GM12878 (cell line): Measurements from ENCODE around the gene CRELD2. TPM values are rescaled to one million over a fixed set of nuclear protein-coding genes. Genes with fewer than 3 reads are reported as not detected.

ENCODE experiments used
- ATAC-seq: fragments of 200-7000 bp; cut with Tn5 transposase; 3 replicates; pipeline ENCODE4 v1.9.1; 2020; ENCODE audit warnings: mild to moderate bottlenecking, moderate library complexity
- BruUV-seq: library from RNA; stranded (reverse); fragments of 400-500 nt; replicated peaks from 2 replicates; lab custom pipeline; 2021; lab: Mats Ljungman, UMichigan
- CTCF ChIA-PET: fragments of 300-600 bp; sonication (Branson Sonifier 250); formaldehyde crosslinking; extraction: SDS; loops from one replicate; lab custom pipeline; 2021; ENCODE audit warnings: inconsistent platforms; lab: Yijun Ruan, JAX
- POLR2A ChIA-PET: fragments of 350-600 bp; formaldehyde crosslinking; extraction: SDS; loops from one replicate; lab custom pipeline; 2021; ENCODE audit warnings: inconsistent platforms; lab: Charles Lee
- RAD21 ChIA-PET: fragments of 300-600 bp; sonication (Branson Sonifier 250); formaldehyde crosslinking; loops from one replicate; lab custom pipeline; 2023; ENCODE audit warnings: antibody characterized with exemption; ENCODE audit not compliant: unreplicated experiment; lab: Charles Lee
- SMC1A ChIA-PET: fragments of 300-600 bp; sonication (Branson Sonifier 250); formaldehyde crosslinking; loops from one replicate; lab custom pipeline; 2023; ENCODE audit not compliant: unreplicated experiment, uncharacterized antibody; lab: Charles Lee
- DNase-seq: peaks from one replicate; pipeline ENCODE4 v3.0.0-alpha.2; 2011; ENCODE audit warnings: low read depth, low spot score
- FAIRE-seq: peaks from 3 replicates; lab custom pipeline; 2011; peaks lifted over from hg19 to GRCh38; lab: Jason Lieb, UNC
- H2AFZ ChIP-seq: 2 replicates; pipeline ENCODE4 v1.6.0; 2011; ENCODE audit warnings: low read depth, low read length, control low read depth; ENCODE audit not compliant: control insufficient read depth
- H3K27ac ChIP-seq: 2 replicates; pipeline ENCODE4 v1.5.1; 2011; ENCODE audit warnings: control low read depth; ENCODE audit not compliant: control insufficient read depth, insufficient read depth
- H3K27me3 ChIP-seq, 2 experiments: replicated peaks in 1 of 2; 2 replicates each; pipeline versions ENCODE4 v1.6.0 to v1.6.1; 2011; ENCODE audit warnings: low read length in 1 of 2; ENCODE audit not compliant: control insufficient read depth in 2 of 2, insufficient read depth in 2 of 2
- H3K36me3 ChIP-seq, 2 experiments: 2 replicates each; pipeline ENCODE4 v1.5.1; 2011; ENCODE audit warnings: low read length in 1 of 2; ENCODE audit not compliant: control insufficient read depth in 2 of 2, insufficient read depth in 2 of 2
- H3K4me1 ChIP-seq: 2 replicates; pipeline ENCODE4 v1.6.1; 2011; ENCODE audit warnings: mild to moderate bottlenecking, low read length, moderate library complexity, mixed read lengths; ENCODE audit not compliant: control insufficient read depth, insufficient read depth
- H3K4me2 ChIP-seq: 2 replicates; pipeline ENCODE4 v1.6.0; 2011; ENCODE audit warnings: control low read depth; ENCODE audit not compliant: control insufficient read depth, insufficient read depth
- H3K4me3 ChIP-seq: fragments of 200-600 bp; sonication (generic); 2 replicates; pipeline ENCODE4 v1.5.1; 2016
- H3K79me2 ChIP-seq: 2 replicates; pipeline ENCODE4 v1.6.0; 2011; ENCODE audit warnings: low read length; ENCODE audit not compliant: control insufficient read depth, insufficient read depth
- H3K9ac ChIP-seq: 2 replicates; pipeline ENCODE4 v1.8.0; 2011; ENCODE audit warnings: low read length, control low read depth, mixed read lengths; ENCODE audit not compliant: control insufficient read depth, insufficient read depth
- H3K9me3 ChIP-seq: replicated peaks from 3 replicates; pipeline ENCODE4 v1.5.1; 2011; ENCODE audit warnings: mild to moderate bottlenecking, low read length; ENCODE audit not compliant: control insufficient read depth, insufficient read depth
- H4K20me1 ChIP-seq: 2 replicates; pipeline ENCODE4 v1.6.0; 2011; ENCODE audit not compliant: control insufficient read depth, insufficient read depth
- CBFB ChIP-seq: IDR thresholded peaks from 2 replicates; pipeline ENCODE4 v1.6.1; 2016; ENCODE audit warnings: antibody characterized with exemption, low read depth
- CREB1 ChIP-seq: IDR thresholded peaks from 2 replicates; pipeline ENCODE4 v1.6.1; 2012; ENCODE audit warnings: low read depth, mild to moderate bottlenecking, inconsistent platforms
- KAT2A ChIP-seq: conservative IDR thresholded peaks from 2 replicates; pipeline ENCODE4 v1.6.1; 2011; ENCODE audit warnings: low read depth, low read length; ENCODE audit not compliant: control insufficient read depth
- MTA3 ChIP-seq: IDR thresholded peaks from 2 replicates; pipeline ENCODE4 v1.6.1; 2012; ENCODE audit warnings: low read length, inconsistent platforms, borderline replicate concordance
- MYB ChIP-seq: fragments of 150-350 bp; IDR thresholded peaks from 2 replicates; pipeline ENCODE4 v1.6.1; 2014; ENCODE audit warnings: mild to moderate bottlenecking, low read depth, low read length, borderline replicate concordance
- POLR2A ChIP-seq: IDR thresholded peaks from 2 replicates; pipeline ENCODE4 v1.6.1; 2011; ENCODE audit warnings: low read depth, mild to moderate bottlenecking, low read length
- RELA ChIP-seq: fragments of 450-650 bp; IDR thresholded peaks from 2 replicates; pipeline ENCODE4 v1.8.0; 2014; ENCODE audit warnings: borderline replicate concordance; ENCODE audit not compliant: partially characterized antibody
- SMAD5 ChIP-seq: IDR thresholded peaks from 2 replicates; pipeline ENCODE4 v1.6.1; 2016; ENCODE audit warnings: antibody characterized with exemption, low read depth
- SREBF2 ChIP-seq: IDR thresholded peaks from 2 replicates; pipeline ENCODE4 v1.6.1; 2012; ENCODE audit warnings: mild to moderate bottlenecking, low read length
- ZBTB11 ChIP-seq: fragments of 450-650 bp; formaldehyde crosslinking; IDR thresholded peaks from 2 replicates; pipeline ENCODE4 v1.5.0; 2022; ENCODE audit warnings: mild to moderate bottlenecking, missing genetic modification characterization
- WGBS: methylation state at CpG from one replicate; pipeline ENCODE4 v1.1.6; 2016; ENCODE audit warnings: low lambda C conversion rate; ENCODE audit not compliant: insufficient replicate concordance, insufficient coverage; ENCODE audit errors: missing lambda C conversion rate; 5-methylcytosine and 5-hydroxymethylcytosine counted together
- in situ Hi-C: fragments of 300-500 bp; cut with MboI; formaldehyde crosslinking; loops from 9 replicates; pipeline ENCODE4 v1.14.3; 2018; ENCODE audit warnings: mixed read lengths
- intact Hi-C: fragments of 100-400 bp; cut with micrococcal nuclease; formaldehyde crosslinking; loops from one replicate; pipeline ENCODE4 v1.14.2; 2022; ENCODE audit not compliant: unreplicated experiment
- polyA plus RNA-seq, 11 experiments: library from polyadenylated mRNA; depleted of rRNA in 4 of 11; unstranded in 6 of 11; stranded (reverse) in 5 of 11; fragments of >200 nt; fragmentation: Nextera tagmentation in 4 of 11; fragmentation: Illumina TruSeq in 1 of 11; extraction: Ambion mirVana in 4 of 11; extraction: Trizol in 1 of 11; gene quantifications; 1 replicate in 1 of 11; 2 replicates in 10 of 11; pipeline versions ENCODE4 v1.2.1 to v1.2.3, GENCODE V29; 2011 to 2016; ENCODE audit warnings: inconsistent platforms in 2 of 11, missing spikeins in 2 of 11, low read depth in 1 of 11
- total RNA-seq, 4 experiments: library from RNA; depleted of rRNA in 3 of 4; stranded (reverse); fragments of >200 nt in 3 of 4; fragmentation: Illumina TruSeq in 1 of 4; extraction: Trizol in 1 of 4; gene quantifications; 2 replicates each; pipeline versions ENCODE4 v1.2.1 to v1.2.3, GENCODE V29; 2013 to 2021
- TF ChIP-seq, protein P1 (sequence below): IDR thresholded peaks from 2 replicates; pipeline ENCODE4 v1.6.1; 2011; ENCODE audit warnings: low read depth, mild to moderate bottlenecking, low read length, moderate library complexity, borderline replicate concordance; ENCODE audit errors: extremely low read depth

The CRELD2 gene
- total and polyA plus RNA-seq, 10 of the 15 experiments (the other 5 are each of a cell fraction or from before 2014, with no cell fraction given) = 9.4 to 111 (median 25.9) TPM

GRCh38 chr22:49881856-49882255 lies 36.6 kb upstream of the CRELD2 start:
- Histone ChIP-seq H3K27me3 (no peaks in the 10 kb centered on the region), H3K36me3 (peaks cover 24 to 29% of the 10 kb centered on the region in 2 experiments), H3K4me3 (peak overlapping the region; percentile 53; the same call in 1 of the 2 replicates), H3K27ac (peak overlapping the region; percentile 63), H4K20me1 (no peaks in the 10 kb centered on the region), H3K79me2 (peaks cover 40% of the 10 kb centered on the region), H3K4me2 (peak overlapping the region; percentile 91), H2AFZ (no peak overlapping the region), H3K9ac (peak overlapping the region; percentile 43; the same call in 1 of the 2 replicates), H3K9me3 (peaks cover 1% of the 10 kb centered on the region; the same call in 1 of the 3 replicates), H3K4me1 (peaks cover 28% of the 10 kb centered on the region)
- BruUV-seq = no TSS peak
- SMC1A ChIA-PET = interaction anchor here (0.7 to 3.1 kb wide), 14 partner anchors 8 to 115 kb away, joined by 3 to 22 read pairs (median 4); partner anchors contain the start of genes ALG12 and CRELD2
- ATAC-seq (peak; percentile 67), DNase-seq (peak; percentile 36), FAIRE-seq (no peak)
- no peak for TF ChIP-seq CBFB
- no peak for TF ChIP-seq SREBF2
- 38% methylated on average over 2 of the region's 2 CpGs for WGBS
- intact Hi-C loops (loop anchor here (2.0 kb wide), 2 partner anchors 27 to 37 kb away; partner anchors contain the start of genes ALG12 and CRELD2), in situ Hi-C loops (no loop called here)
- CTCF ChIA-PET = interaction anchor here (1.0 to 1.4 kb wide), 3 partner anchors 13 to 25 kb away, joined by 3 read pairs; no protein-coding TSS in a partner anchor
- POLR2A ChIA-PET = interaction anchor here (0.6 to 2.8 kb wide), 4 partner anchors 11 to 56 kb away, joined by 3 to 13 read pairs (median 4); no protein-coding TSS in a partner anchor
- RAD21 ChIA-PET = interaction anchor here (0.8 to 2.4 kb wide), 8 partner anchors 26 to 309 kb away, joined by 3 to 8 read pairs (median 4); no protein-coding TSS in a partner anchor

GRCh38 chr22:49882519-49883293 lies 35.7 kb upstream of the CRELD2 start:
- ChIA-PET RAD21 (interaction anchor here (0.8 to 2.4 kb wide), 4 partner anchors 27 to 58 kb away, joined by 3 to 8 read pairs (median 6); no protein-coding TSS in a partner anchor), SMC1A (interaction anchor here (0.7 to 3.1 kb wide), 8 partner anchors 11 to 116 kb away, joined by 3 to 22 read pairs (median 4); partner anchors contain the start of genes ALG12 and CRELD2), POLR2A (interaction anchor here (0.6 kb wide), 1 partner anchor 11 kb away, joined by 3 read pairs; no protein-coding TSS in a partner anchor), CTCF (interaction anchor here (1.0 kb wide), 1 partner anchor 12 kb away, joined by 3 read pairs; no protein-coding TSS in a partner anchor)
- Histone ChIP-seq H3K36me3 (peaks cover 29 to 32% of the 10 kb centered on the region in 2 experiments), H3K4me3 (0 out of 2 replicates have a peak overlapping the region, but pooled peaks have one; percentile 53), H3K4me2 (peak overlapping the region; percentile 91; the same call in 1 of the 2 replicates), H3K79me2 (peaks cover 36% of the 10 kb centered on the region), H3K9ac (no peak overlapping the region), H3K4me1 (peaks cover 28% of the 10 kb centered on the region), H3K27me3 (no peaks in the 10 kb centered on the region), H3K9me3 (peaks cover 1% of the 10 kb centered on the region; the same call in 1 of the 3 replicates), H3K27ac (peak overlapping the region; percentile 63; the same call in 1 of the 2 replicates), H4K20me1 (no peaks in the 10 kb centered on the region), H2AFZ (no peak overlapping the region)
- intact Hi-C loops = no loop called here
- 96% methylated on average over 21 of the region's 21 CpGs for WGBS
- no peak for DNase-seq
- no peak for ATAC-seq
- in situ Hi-C loops = no loop called here
- no TSS peak for BruUV-seq
- no peak for FAIRE-seq
- TF ChIP-seq POLR2A = no peak
- no peak for TF ChIP-seq CREB1
- TF ChIP-seq KAT2A = no peak
- no peak for TF ChIP-seq MTA3
- TF ChIP-seq, protein P1, sequence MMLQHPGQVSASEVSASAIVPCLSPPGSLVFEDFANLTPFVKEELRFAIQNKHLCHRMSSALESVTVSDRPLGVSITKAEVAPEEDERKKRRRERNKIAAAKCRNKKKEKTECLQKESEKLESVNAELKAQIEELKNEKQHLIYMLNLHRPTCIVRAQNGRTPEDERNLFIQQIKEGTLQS = no peak
- no peak for TF ChIP-seq RELA
- no peak for TF ChIP-seq MYB
- TF ChIP-seq SMAD5 = no peak
- no peak for TF ChIP-seq ZBTB11 (CRISPR knock-in tag)
